22Rv1 (cell line): Measurements from ENCODE around the gene ARHGAP45.

Experiments
- ZFX ChIP-seq: fragments of 450-650 bp; IDR thresholded peaks from 2 replicates; pipeline ENCODE4 v1.6.1; 2017; ENCODE audit warnings: antibody characterized with exemption, borderline replicate concordance
- TF ChIP-seq, protein P1 (sequence below): fragments of 450-650 bp; IDR thresholded peaks from 2 replicates; pipeline ENCODE4 v1.5.1; 2017; ENCODE audit warnings: mild to moderate bottlenecking

DNA sequence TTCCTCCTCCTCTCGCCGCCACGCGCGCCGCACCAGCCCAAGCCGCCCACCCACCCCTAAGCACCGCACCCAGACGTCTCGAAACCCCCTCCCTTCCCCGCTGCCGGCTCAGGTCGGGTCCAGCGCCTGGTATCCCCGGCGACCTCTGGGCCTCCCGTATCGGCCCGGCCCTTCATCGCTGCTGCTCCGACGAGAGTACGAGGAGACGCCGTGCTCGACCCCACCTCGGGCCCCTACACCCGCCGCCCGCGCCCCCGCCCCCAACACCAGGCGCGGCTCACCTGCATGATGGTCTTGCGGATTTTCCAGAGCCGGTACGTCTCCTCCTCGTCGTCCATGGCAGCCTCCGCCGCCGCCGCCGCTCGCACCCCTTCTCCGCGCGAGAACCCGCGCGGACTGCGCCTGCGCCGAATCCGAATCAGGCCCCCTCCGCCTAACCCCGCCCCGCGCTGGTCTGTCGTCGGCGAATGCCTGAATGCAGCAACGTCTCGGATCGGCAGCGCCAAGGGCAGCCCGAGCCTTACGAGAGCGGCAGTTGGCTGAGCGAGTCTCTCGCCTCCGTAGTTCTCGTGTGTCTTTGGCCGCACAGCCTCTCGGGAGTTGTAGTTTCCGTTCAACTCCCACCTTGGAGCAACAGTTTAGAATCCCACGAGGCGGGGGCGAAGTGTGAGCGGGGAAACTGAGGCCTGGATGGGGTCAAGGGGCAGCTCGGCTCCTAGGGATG is 28.2 kb downstream of the ARHGAP45 start, which contains the start of gene POLR2E:
- TF ChIP-seq ZFX: no peak
- TF ChIP-seq, protein P1, sequence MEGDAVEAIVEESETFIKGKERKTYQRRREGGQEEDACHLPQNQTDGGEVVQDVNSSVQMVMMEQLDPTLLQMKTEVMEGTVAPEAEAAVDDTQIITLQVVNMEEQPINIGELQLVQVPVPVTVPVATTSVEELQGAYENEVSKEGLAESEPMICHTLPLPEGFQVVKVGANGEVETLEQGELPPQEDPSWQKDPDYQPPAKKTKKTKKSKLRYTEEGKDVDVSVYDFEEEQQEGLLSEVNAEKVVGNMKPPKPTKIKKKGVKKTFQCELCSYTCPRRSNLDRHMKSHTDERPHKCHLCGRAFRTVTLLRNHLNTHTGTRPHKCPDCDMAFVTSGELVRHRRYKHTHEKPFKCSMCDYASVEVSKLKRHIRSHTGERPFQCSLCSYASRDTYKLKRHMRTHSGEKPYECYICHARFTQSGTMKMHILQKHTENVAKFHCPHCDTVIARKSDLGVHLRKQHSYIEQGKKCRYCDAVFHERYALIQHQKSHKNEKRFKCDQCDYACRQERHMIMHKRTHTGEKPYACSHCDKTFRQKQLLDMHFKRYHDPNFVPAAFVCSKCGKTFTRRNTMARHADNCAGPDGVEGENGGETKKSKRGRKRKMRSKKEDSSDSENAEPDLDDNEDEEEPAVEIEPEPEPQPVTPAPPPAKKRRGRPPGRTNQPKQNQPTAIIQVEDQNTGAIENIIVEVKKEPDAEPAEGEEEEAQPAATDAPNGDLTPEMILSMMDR: no peak
